Measurements from ENCODE around the gene LRRC73.
"Not testable (repeated sequence)": the region's sequence is repeated elsewhere in the genome, so short reads cannot be mapped to it uniquely, and the experiment has no call there.

LRRC73 gene

DNA sequence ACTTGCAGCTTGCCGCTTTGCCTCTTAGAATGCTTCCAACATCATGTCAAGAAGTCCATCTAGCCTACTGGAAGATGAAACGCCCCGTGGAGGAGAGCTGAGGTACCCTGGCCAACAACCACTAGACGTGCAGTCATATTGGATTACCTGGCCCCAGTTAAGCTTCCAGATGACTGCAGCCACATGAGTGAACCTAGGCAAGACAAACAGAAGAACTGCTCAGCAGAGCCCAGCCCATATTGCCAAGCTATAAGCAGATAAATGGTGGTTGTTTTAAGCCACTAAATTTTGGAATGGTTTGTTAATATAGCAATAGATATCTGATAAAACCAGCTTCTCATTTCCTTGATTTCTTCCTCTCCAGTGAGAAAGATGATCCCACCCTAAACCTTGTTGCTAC lies 50.1 kb downstream of the LRRC73 start:
- DNase-seq (ENCODE audit: low spot score): no peak

DNA sequence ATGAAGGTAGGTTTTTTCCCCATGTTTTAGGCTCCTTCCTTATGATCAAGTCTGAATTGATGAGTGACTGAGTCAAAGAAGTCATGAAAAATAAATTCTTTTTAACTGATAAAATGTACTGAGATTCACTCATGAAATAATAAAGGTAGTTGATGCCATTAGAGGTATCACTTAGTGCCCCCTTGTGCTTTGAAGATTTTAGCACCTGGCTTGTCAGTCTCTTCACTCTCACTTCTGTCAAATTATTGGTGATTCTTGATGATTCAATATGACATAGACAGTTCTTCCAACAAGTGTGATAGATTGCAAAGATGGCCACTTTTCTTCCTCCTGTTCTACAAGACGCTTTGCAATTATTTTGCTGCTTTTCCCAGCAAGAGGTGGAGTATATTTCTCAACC lies 50.6 kb downstream of the LRRC73 start:
- DNase-seq (ENCODE audit: low spot score): no peak

DNA sequence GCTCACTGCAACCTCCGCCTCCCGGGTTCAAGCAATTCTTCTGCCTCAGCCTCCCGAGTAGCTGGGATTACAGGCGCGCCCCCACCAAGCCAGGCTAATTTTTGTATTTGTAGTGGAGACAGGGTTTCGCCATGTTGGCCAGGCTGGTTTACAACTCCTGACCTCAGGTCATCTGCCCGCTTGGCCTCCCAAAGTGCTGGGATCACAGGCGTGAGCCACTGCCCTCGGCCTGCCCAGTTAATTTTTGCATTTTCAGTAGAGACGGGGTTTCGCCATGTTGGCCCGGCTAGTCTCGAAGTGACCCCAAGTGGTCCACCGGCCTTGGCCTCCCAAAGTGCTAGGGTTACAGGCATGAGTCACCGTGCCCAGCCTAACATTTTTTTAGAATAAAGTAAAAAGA lies 52.0 kb downstream of the LRRC73 start:
- DNase-seq (ENCODE audit: low spot score): not testable (repeated sequence)

DNA sequence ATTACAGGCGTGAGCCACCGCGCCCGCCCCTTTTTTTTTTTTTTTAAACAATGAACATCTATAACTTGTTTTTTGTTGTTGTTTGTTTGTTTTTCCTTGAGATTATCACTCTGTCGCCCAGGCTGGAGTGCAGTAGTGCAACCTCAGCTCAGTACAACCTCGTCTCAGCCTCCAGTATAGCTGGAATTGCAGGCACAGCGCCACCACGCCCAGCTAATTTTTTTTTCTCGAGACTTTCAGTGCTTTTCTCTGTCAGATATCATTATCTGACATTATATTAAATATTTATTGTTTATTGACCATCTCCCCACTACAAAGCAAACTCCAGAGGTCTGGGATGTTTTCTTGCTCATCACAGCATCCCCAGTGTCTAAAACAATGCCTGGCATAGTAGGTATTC lies 52.5 kb downstream of the LRRC73 start:
- DNase-seq (ENCODE audit: low spot score): no peak
